Activated CD4-positive, alpha-beta T cell treated with anti-CD3 and anti-CD28 coated beads, Interleukin-2, amount 50 U/mL, for 24 hours (primary cell): ENCODE data around the gene GP9.

Experiments used
- DNase-seq, 2 donors: peaks; one replicate each; pipeline ENCODE4 v3.0.0-alpha.2; 2020; ENCODE audit warnings: low read depth in 1 of 2, low spot score in 1 of 2

GP9 gene

GRCh38 chr3:129027544-129027880, 33.1 kb upstream of the GP9 start:
- no peak for DNase-seq

- DNase-seq = no peak
These were observed 31.7 kb upstream of the GP9 start for GRCh38 chr3:129028866-129029265.

GRCh38 chr3:129030611-129031010, 30.0 kb upstream of the GP9 start:
- no peak for DNase-seq

- no peak for DNase-seq
These were observed 28.9 kb upstream of the GP9 start for GRCh38 chr3:129031476-129032215.

GRCh38 chr3:129032716-129033115, 27.9 kb upstream of the GP9 start:
- no peak for DNase-seq

- DNase-seq = no peak
These were observed 27.4 kb upstream of the GP9 start for GRCh38 chr3:129033151-129033550.

- DNase-seq = no peak
These were observed 26.8 kb upstream of the GP9 start for GRCh38 chr3:129033633-129034321.

- DNase-seq = no peak
These were observed 25.9 kb upstream of the GP9 start for GRCh38 chr3:129034642-129035041.

GRCh38 chr3:129035360-129036221, 25.0 kb upstream of the GP9 start:
- no peak for DNase-seq

GRCh38 chr3:129036222-129037092, 24.1 kb upstream of the GP9 start:
- no peak for DNase-seq

GRCh38 chr3:129037093-129037419, 23.5 kb upstream of the GP9 start:
- DNase-seq = no peak

GRCh38 chr3:129038121-129038855, 22.3 kb upstream of the GP9 start:
- DNase-seq = no peak

- no peak for DNase-seq
These were observed 21.1 kb upstream of the GP9 start for GRCh38 chr3:129039271-129040038.

GRCh38 chr3:129040039-129040336, 20.6 kb upstream of the GP9 start:
- no peak for DNase-seq

GRCh38 chr3:129040579-129041300, 19.8 kb upstream of the GP9 start:
- DNase-seq = no peak

GRCh38 chr3:129045675-129046036, 14.9 kb upstream of the GP9 start:
- DNase-seq = no peak

GRCh38 chr3:129046037-129046731, 14.4 kb upstream of the GP9 start:
- DNase-seq = no peak

GRCh38 chr3:129046732-129047552, 13.6 kb upstream of the GP9 start:
- no peak for DNase-seq
